ENCODE data around the gene TGM1.

Gene TGM1

DNA sequence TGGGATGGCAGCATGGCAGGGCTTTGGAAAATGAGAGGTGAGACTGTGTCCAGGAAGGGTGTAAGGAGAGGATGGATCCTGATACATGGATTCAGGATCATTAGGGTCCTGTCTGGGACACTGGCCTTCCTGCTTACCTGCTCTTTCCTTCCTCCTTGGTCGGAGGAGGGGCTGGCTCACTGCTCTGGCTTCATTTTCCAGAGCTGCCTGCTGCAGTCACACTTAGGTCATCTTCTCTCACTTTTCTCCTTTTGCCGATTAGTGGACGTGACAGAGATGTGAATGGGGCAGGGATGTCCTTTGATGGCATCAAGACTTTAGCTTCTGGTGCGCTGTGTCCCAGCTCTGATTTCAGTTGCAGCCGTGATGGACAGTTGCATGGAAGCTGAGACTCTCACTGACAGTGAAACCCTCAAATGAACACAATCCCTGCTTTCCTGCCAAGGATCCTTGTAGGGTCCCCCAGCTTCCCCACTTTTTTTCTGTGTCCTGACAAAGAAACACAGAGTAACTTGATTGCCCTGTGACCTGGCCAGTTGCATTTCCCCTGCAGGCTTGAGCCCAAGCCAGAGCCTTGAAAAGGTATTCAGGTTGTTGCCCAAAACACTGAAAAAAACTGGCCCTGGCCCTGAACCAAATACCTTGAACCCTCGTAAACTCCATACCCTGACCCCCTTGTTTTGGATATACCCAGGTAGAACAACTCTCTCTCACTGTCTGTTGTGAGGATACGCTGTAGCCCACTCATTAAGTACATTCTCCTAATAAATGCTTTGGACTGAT is 45.6 kb upstream of the TGM1 start:
- Histone ChIP-seq H3K4ac (ENCODE audit: low read depth, low read length) (no peak overlapping the region), H4K5ac (ENCODE audit: low read length) (no peak overlapping the region), H2BK15ac (replicated peaks; ENCODE audit: low read depth) (no peak overlapping the region), H3K23ac (ENCODE audit: low read length) (no peak overlapping the region), H3K79me1 (ENCODE audit: low read length) (peaks cover 2% of the 10 kb centered on the region), H3K56ac (ENCODE audit: low read length) (no peak overlapping the region), H3K9ac (ENCODE audit: low read length) (no peak overlapping the region), H2AK5ac (ENCODE audit: low read length) (no peak overlapping the region), H4K8ac (ENCODE audit: low read depth, low read length) (no peak overlapping the region), H3K4me3 (ENCODE audit: low read length) (no peak overlapping the region), H3K36me3 (ENCODE audit: control insufficient read depth, insufficient read depth, low read length) (peaks cover 5% of the 10 kb centered on the region), H2BK5ac (ENCODE audit: low read length) (no peak overlapping the region), H3K27me3 (ENCODE audit: insufficient read depth, low read length, poor library complexity) (no peaks in the 10 kb centered on the region), H3K4me1 (ENCODE audit: control insufficient read depth, low read depth, low read length) (no peaks in the 10 kb centered on the region), H3K79me2 (ENCODE audit: control insufficient read depth, insufficient read depth, low read length) (no peaks in the 10 kb centered on the region), H3K18ac (ENCODE audit: low read length) (no peak overlapping the region), H2BK120ac (ENCODE audit: low read depth, low read length) (no peak overlapping the region), H3K27ac (ENCODE audit: low read depth, low read length) (no peak overlapping the region), H3K4me2 (ENCODE audit: low read length) (no peak overlapping the region)
- no CpG with 5 or more reads among the region's 7 CpGs for WGBS (ENCODE audit: extremely low coverage, insufficient coverage, low lambda C conversion rate)
- peak; percentile 47 for DNase-seq

DNA sequence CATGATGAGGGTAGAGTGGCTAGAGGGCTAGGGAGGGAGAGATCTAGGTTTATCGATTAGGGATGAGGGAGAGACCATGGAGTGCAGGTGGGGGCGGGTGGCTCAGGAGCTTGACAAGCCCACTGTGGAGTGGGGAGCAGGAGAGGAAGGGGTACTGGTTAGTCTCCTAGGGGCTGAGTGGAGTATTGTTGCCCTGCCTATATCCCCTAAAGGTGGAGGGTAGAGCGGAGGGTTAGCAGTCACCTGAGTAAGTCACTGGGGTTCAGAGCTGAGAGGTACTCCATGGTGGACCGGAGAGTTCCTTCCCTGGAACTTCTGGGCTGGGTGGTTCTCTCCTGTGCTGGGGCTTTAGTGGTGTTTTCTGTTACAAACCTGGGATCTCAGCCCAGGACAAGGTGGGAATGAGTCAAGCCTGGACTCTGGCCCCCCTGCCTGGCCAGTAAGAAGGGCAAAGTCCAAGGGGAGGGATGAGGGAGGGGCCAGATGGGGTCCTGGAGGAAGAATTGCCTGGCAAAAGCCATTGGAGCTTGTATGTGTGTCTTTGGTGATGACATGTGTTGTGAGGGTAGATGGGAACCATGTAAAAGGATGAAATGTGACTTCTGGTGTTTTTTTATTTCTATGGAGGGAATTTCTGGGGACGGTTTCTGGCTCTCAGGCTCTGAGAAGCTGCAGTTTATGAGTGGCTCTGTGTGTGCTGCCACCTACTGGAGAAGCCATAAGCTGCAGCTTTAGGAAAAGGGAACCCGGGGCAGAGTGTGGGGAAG is 44.8 kb upstream of the TGM1 start, which contains the start of gene CIDEB:
Gene CIDEB (minus strand): TSS at position 403 of the 767 bp plus-strand sequence. CDS start 119 bp downstream, at position 284.
- H3K4ac ChIP-seq (ENCODE audit: low read depth, low read length), result no peak within 1 kb of the TSS
- no peak within 1 kb of the TSS for H3K4me2 ChIP-seq (ENCODE audit: low read length)
- H3K79me1 ChIP-seq (ENCODE audit: low read length), result peaks cover 2% of the 10 kb centered on the region
- no peaks in the 10 kb centered on the region for H3K4me1 ChIP-seq (ENCODE audit: control insufficient read depth, low read depth, low read length)
- no peak within 1 kb of the TSS for H3K9ac ChIP-seq (ENCODE audit: low read length)
- H3K23ac ChIP-seq (ENCODE audit: low read length), result no peak within 1 kb of the TSS
- peak; percentile 71 for DNase-seq
- no peak within 1 kb of the TSS for H3K4me3 ChIP-seq (ENCODE audit: low read length)
- H2BK5ac ChIP-seq (ENCODE audit: low read length), result no peak within 1 kb of the TSS
- H4K5ac ChIP-seq (ENCODE audit: low read length), result no peak within 1 kb of the TSS
- WGBS (ENCODE audit: extremely low coverage, insufficient coverage, low lambda C conversion rate), result no CpG with 5 or more reads among the region's 6 CpGs
- H3K27me3 ChIP-seq (ENCODE audit: insufficient read depth, low read length, poor library complexity), result no peaks in the 10 kb centered on the region
- no peak within 1 kb of the TSS for H2BK15ac ChIP-seq (replicated peaks; ENCODE audit: low read depth)
- H2AK5ac ChIP-seq (ENCODE audit: low read length), result no peak within 1 kb of the TSS
- H4K8ac ChIP-seq (ENCODE audit: low read depth, low read length), result no peak within 1 kb of the TSS
- no peak within 1 kb of the TSS for H2BK120ac ChIP-seq (ENCODE audit: low read depth, low read length)
- no peaks in the 10 kb centered on the region for H3K79me2 ChIP-seq (ENCODE audit: control insufficient read depth, insufficient read depth, low read length)
- no peak within 1 kb of the TSS for H3K56ac ChIP-seq (ENCODE audit: low read length)
- H3K18ac ChIP-seq (ENCODE audit: low read length), result no peak within 1 kb of the TSS
- H3K27ac ChIP-seq (ENCODE audit: low read depth, low read length), result no peak within 1 kb of the TSS
- H3K36me3 ChIP-seq (ENCODE audit: control insufficient read depth, insufficient read depth, low read length), result peaks cover 5% of the 10 kb centered on the region

DNA sequence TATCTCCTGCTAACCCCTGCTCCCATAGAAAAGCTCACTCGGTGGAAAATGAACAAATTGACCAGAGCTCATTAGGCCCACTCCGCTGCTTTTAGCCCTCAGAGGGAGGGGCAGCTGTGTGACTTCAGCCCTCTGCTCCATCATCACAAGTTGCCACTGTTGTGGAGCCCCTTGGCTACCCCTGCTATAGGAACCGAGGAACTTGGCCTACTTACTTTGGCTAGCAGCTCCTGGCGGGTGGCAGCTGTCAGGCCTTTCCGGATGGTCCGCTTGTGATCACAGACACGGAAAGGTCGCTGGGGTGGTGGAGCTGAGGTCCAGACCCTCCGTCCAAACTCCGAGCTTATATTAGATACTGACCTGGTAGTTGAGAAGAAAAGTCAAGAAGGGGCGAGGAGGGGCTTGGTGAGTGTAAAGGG is 44.2 kb upstream of the TGM1 start:
- Histone ChIP-seq H3K4me2 (ENCODE audit: low read length) (no peak overlapping the region), H3K4me1 (ENCODE audit: control insufficient read depth, low read depth, low read length) (no peaks in the 10 kb centered on the region), H4K5ac (ENCODE audit: low read length) (no peak overlapping the region), H3K9ac (ENCODE audit: low read length) (no peak overlapping the region), H2BK15ac (replicated peaks; ENCODE audit: low read depth) (no peak overlapping the region), H3K27ac (ENCODE audit: low read depth, low read length) (no peak overlapping the region), H2BK120ac (ENCODE audit: low read depth, low read length) (no peak overlapping the region), H3K23ac (ENCODE audit: low read length) (no peak overlapping the region), H3K56ac (ENCODE audit: low read length) (no peak overlapping the region), H2BK5ac (ENCODE audit: low read length) (no peak overlapping the region), H4K8ac (ENCODE audit: low read depth, low read length) (no peak overlapping the region), H3K4ac (ENCODE audit: low read depth, low read length) (no peak overlapping the region), H2AK5ac (ENCODE audit: low read length) (no peak overlapping the region), H3K4me3 (ENCODE audit: low read length) (no peak overlapping the region), H3K27me3 (ENCODE audit: insufficient read depth, low read length, poor library complexity) (no peaks in the 10 kb centered on the region), H3K79me2 (ENCODE audit: control insufficient read depth, insufficient read depth, low read length) (no peaks in the 10 kb centered on the region), H3K36me3 (ENCODE audit: control insufficient read depth, insufficient read depth, low read length) (peaks cover 5% of the 10 kb centered on the region), H3K79me1 (ENCODE audit: low read length) (peaks cover 2% of the 10 kb centered on the region), H3K18ac (ENCODE audit: low read length) (no peak overlapping the region)
- no CpG with 5 or more reads among the region's 11 CpGs for WGBS (ENCODE audit: extremely low coverage, insufficient coverage, low lambda C conversion rate)
- no peak for DNase-seq

DNA sequence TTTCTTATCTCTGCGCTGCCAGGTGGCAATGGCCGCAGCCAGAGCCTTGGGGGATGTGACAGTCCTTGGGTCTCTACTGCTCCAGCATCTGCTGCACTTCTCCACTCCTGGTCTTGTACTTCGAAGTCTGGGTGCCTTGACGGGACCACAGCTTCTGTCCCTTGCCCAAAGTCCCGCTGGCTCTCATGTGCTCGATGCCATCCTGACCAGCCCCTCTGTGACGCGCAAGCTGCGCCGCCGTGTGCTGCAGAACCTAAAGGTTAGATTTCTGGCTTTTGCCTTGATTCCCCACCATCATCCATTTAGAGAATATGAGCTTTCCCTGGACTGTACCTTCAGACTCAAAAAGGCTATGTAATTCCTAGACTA is 41.0 kb upstream of the TGM1 start:
- WGBS (ENCODE audit: extremely low coverage, insufficient coverage, low lambda C conversion rate), result no CpG with 5 or more reads among the region's 11 CpGs

DNA sequence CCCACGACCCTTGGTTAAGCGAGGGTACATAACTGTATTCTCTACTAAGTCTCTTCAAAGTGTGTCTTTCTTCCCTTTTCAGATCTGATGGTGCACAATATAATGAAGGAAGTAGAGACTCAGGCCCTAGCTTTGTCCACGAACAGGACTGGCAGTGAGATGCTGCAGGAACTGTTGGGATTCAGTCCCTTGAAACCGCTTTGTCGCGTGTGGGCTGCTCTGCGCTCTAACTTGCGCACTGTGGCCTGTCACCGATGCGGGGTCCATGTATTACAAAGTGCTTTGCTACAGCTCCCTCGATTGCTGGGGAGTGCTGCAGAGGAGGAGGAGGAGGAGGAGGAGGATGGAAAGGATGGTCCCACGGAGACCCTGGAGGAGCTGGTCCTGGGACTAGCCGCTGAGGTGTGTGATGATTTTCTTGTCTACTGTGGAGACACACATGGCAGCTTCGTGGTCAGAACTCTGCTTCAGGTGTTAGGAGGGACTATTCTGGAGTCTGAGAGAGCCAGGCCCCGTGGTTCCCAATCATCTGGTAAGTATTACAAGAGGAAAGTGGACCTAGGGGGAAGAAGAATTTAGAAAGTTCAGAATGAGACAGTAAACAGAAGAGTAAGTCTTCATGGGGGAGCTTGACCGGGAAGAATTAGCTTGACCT is 37.5 kb upstream of the TGM1 start:
- Histone ChIP-seq H2BK120ac (ENCODE audit: low read depth, low read length) (no peak overlapping the region), H3K4me1 (ENCODE audit: control insufficient read depth, low read depth, low read length) (peaks cover 8% of the 10 kb centered on the region), H3K18ac (ENCODE audit: low read length) (no peak overlapping the region), H3K27ac (ENCODE audit: low read depth, low read length) (no peak overlapping the region), H3K4me3 (ENCODE audit: low read length) (peak overlapping the region; percentile 87), H3K4ac (ENCODE audit: low read depth, low read length) (no peak overlapping the region), H3K79me2 (ENCODE audit: control insufficient read depth, insufficient read depth, low read length) (peaks cover 10% of the 10 kb centered on the region), H2BK15ac (replicated peaks; ENCODE audit: low read depth) (no peak overlapping the region), H3K4me2 (ENCODE audit: low read length) (peak overlapping the region; percentile 80), H2AK5ac (ENCODE audit: low read length) (no peak overlapping the region), H2BK5ac (ENCODE audit: low read length) (no peak overlapping the region), H3K23ac (ENCODE audit: low read length) (no peak overlapping the region), H3K56ac (ENCODE audit: low read length) (peak overlapping the region; percentile 90), H4K5ac (ENCODE audit: low read length) (no peak overlapping the region), H3K27me3 (ENCODE audit: insufficient read depth, low read length, poor library complexity) (no peaks in the 10 kb centered on the region), H3K36me3 (ENCODE audit: control insufficient read depth, insufficient read depth, low read length) (peaks cover 5% of the 10 kb centered on the region), H3K9ac (ENCODE audit: low read length) (peak overlapping the region; percentile 86), H4K8ac (ENCODE audit: low read depth, low read length) (no peak overlapping the region), H3K79me1 (ENCODE audit: low read length) (peaks cover 15% of the 10 kb centered on the region)
- no CpG with 5 or more reads among the region's 16 CpGs for WGBS (ENCODE audit: extremely low coverage, insufficient coverage, low lambda C conversion rate)
- DNase-seq, result no peak

More for the DNA sequence above, 41.0 kb upstream of the TGM1 start:
- Histone ChIP-seq H3K4me2 (ENCODE audit: low read length) (no peak overlapping the region), H3K4me3 (ENCODE audit: low read length) (no peak overlapping the region), H3K9ac (ENCODE audit: low read length) (no peak overlapping the region), H2BK120ac (ENCODE audit: low read depth, low read length) (no peak overlapping the region), H3K18ac (ENCODE audit: low read length) (no peak overlapping the region), H3K79me1 (ENCODE audit: low read length) (peaks cover 15% of the 10 kb centered on the region), H2BK5ac (ENCODE audit: low read length) (no peak overlapping the region), H3K36me3 (ENCODE audit: control insufficient read depth, insufficient read depth, low read length) (peaks cover 7% of the 10 kb centered on the region), H3K27me3 (ENCODE audit: insufficient read depth, low read length, poor library complexity) (no peaks in the 10 kb centered on the region), H3K56ac (ENCODE audit: low read length) (no peak overlapping the region), H3K4ac (ENCODE audit: low read depth, low read length) (no peak overlapping the region), H3K4me1 (ENCODE audit: control insufficient read depth, low read depth, low read length) (peaks cover 5% of the 10 kb centered on the region), H3K23ac (ENCODE audit: low read length) (no peak overlapping the region), H4K5ac (ENCODE audit: low read length) (no peak overlapping the region), H3K79me2 (ENCODE audit: control insufficient read depth, insufficient read depth, low read length) (peaks cover 10% of the 10 kb centered on the region), H2AK5ac (ENCODE audit: low read length) (no peak overlapping the region), H2BK15ac (replicated peaks; ENCODE audit: low read depth) (no peak overlapping the region), H3K27ac (ENCODE audit: low read depth, low read length) (no peak overlapping the region), H4K8ac (ENCODE audit: low read depth, low read length) (no peak overlapping the region)
- no peak for DNase-seq
